ENCODE data around the gene ATXN2L.

The ATXN2L gene

GRCh38 chr16:28837672-28838557 is 15.1 kb downstream of the ATXN2L start:
- Histone ChIP-seq H3K9me3 (ENCODE audit: control insufficient read depth, low read length) (no peaks in the 10 kb centered on the region), H2BK5ac (ENCODE audit: low read depth, low read length, poor library complexity, severe bottlenecking) (no peak overlapping the region), H3K4me2 (ENCODE audit: low read length, poor library complexity, severe bottlenecking) (no peak overlapping the region), H3K23ac (ENCODE audit: low read length in 2 of 2) (no peak overlapping the region), H3K4me1 (ENCODE audit: control insufficient read depth, insufficient read depth, low read depth, low read length) (no peaks in the 10 kb centered on the region), H3K9ac (ENCODE audit: low read length) (peak overlapping the region; percentile 9), H3K79me1 (replicated peaks; ENCODE audit: low read length, poor library complexity, severe bottlenecking) (peaks cover 34% of the 10 kb centered on the region), H2BK120ac (ENCODE audit: low read depth, low read length) (no peak overlapping the region), H3K27me3 (ENCODE audit: control insufficient read depth in 1 of 2, insufficient read depth in 1 of 2, low read length in 2 of 2) (no peaks in the 10 kb centered on the region), H3K18ac (ENCODE audit: low read depth in 1 of 2, low read length in 2 of 2) (no peak overlapping the region), H2AK5ac (ENCODE audit: low read length, severe bottlenecking) (no peak overlapping the region), H3K4ac (ENCODE audit: low read depth in 1 of 2, low read length in 2 of 2) (no peak overlapping the region), H4K91ac (ENCODE audit: low read length) (no peak overlapping the region), H3K36me3 (ENCODE audit: control insufficient read depth in 1 of 2, insufficient read depth in 2 of 2, low read depth in 1 of 2, low read length in 2 of 2) (peaks cover 74 to 80% of the 10 kb centered on the region in 2 experiments), H2BK12ac (ENCODE audit: low read length in 2 of 2) (no peak overlapping the region), H3K4me3 (ENCODE audit: insufficient read depth in 1 of 2, low read depth in 1 of 2, low read length in 2 of 2) (no peak overlapping the region), H3K27ac (ENCODE audit: low read length, poor library complexity, severe bottlenecking) (no peak overlapping the region), H2AFZ (ENCODE audit: low read depth, low read length) (no peak overlapping the region), H3K14ac (ENCODE audit: low read length in 2 of 2) (no peak overlapping the region), H4K8ac (ENCODE audit: low read length) (no peak overlapping the region), H2BK15ac (ENCODE audit: low read depth, poor library complexity, severe bottlenecking) (no peak overlapping the region)
- WGBS, result 98% methylated on average over 7 of the region's 7 CpGs
- no peak for DNase-seq

- Histone ChIP-seq H3K9ac (ENCODE audit: low read length) (no peak overlapping the region), H3K18ac (ENCODE audit: low read depth in 1 of 2, low read length in 2 of 2) (no peak overlapping the region), H3K27ac (ENCODE audit: low read length, poor library complexity, severe bottlenecking) (no peak overlapping the region), H2BK5ac (ENCODE audit: low read depth, low read length, poor library complexity, severe bottlenecking) (no peak overlapping the region), H2AFZ (ENCODE audit: low read depth, low read length) (no peak overlapping the region), H3K36me3 (ENCODE audit: control insufficient read depth in 1 of 2, insufficient read depth in 2 of 2, low read depth in 1 of 2, low read length in 2 of 2) (peaks cover 73 to 80% of the 10 kb centered on the region in 2 experiments), H2BK15ac (ENCODE audit: low read depth, poor library complexity, severe bottlenecking) (no peak overlapping the region), H2AK5ac (ENCODE audit: low read length, severe bottlenecking) (no peak overlapping the region), H3K9me3 (ENCODE audit: control insufficient read depth, low read length) (no peaks in the 10 kb centered on the region), H3K27me3 (ENCODE audit: control insufficient read depth in 1 of 2, insufficient read depth in 1 of 2, low read length in 2 of 2) (no peaks in the 10 kb centered on the region), H3K4me2 (ENCODE audit: low read length, poor library complexity, severe bottlenecking) (no peak overlapping the region), H4K8ac (ENCODE audit: low read length) (peak overlapping the region; percentile 32), H3K4me3 (ENCODE audit: insufficient read depth in 1 of 2, low read depth in 1 of 2, low read length in 2 of 2) (no peak overlapping the region), H2BK12ac (ENCODE audit: low read length in 2 of 2) (no peak overlapping the region), H4K91ac (ENCODE audit: low read length) (no peak overlapping the region), H3K14ac (ENCODE audit: low read length in 2 of 2) (no peak overlapping the region), H3K79me1 (replicated peaks; ENCODE audit: low read length, poor library complexity, severe bottlenecking) (peaks cover 35% of the 10 kb centered on the region), H3K4ac (ENCODE audit: low read depth in 1 of 2, low read length in 2 of 2) (no peak overlapping the region), H3K4me1 (ENCODE audit: control insufficient read depth, insufficient read depth, low read depth, low read length) (no peaks in the 10 kb centered on the region), H2BK120ac (ENCODE audit: low read depth, low read length) (no peak overlapping the region), H3K23ac (ENCODE audit: low read length in 2 of 2) (no peak overlapping the region)
- DNase-seq, result no peak
- 100% methylated on average over 1 of the region's 1 CpG for WGBS
Observed at GRCh38 chr16:28838558-28838918, 15.7 kb downstream of the ATXN2L start.

GRCh38 chr16:28839004-28839639 is 16.3 kb downstream of the ATXN2L start:
- Histone ChIP-seq H3K4ac (ENCODE audit: low read depth in 1 of 2, low read length in 2 of 2) (no peak overlapping the region), H3K4me2 (ENCODE audit: low read length, poor library complexity, severe bottlenecking) (no peak overlapping the region), H2BK5ac (ENCODE audit: low read depth, low read length, poor library complexity, severe bottlenecking) (no peak overlapping the region), H3K27ac (ENCODE audit: low read length, poor library complexity, severe bottlenecking) (no peak overlapping the region), H4K91ac (ENCODE audit: low read length) (no peak overlapping the region), H3K23ac (ENCODE audit: low read length in 2 of 2) (no peak overlapping the region), H3K4me3 (ENCODE audit: insufficient read depth in 1 of 2, low read depth in 1 of 2, low read length in 2 of 2) (no peak overlapping the region), H3K4me1 (ENCODE audit: control insufficient read depth, insufficient read depth, low read depth, low read length) (no peaks in the 10 kb centered on the region), H3K9me3 (ENCODE audit: control insufficient read depth, low read length) (no peaks in the 10 kb centered on the region), H2BK120ac (ENCODE audit: low read depth, low read length) (no peak overlapping the region), H2BK15ac (ENCODE audit: low read depth, poor library complexity, severe bottlenecking) (no peak overlapping the region), H3K9ac (ENCODE audit: low read length) (no peak overlapping the region), H4K8ac (ENCODE audit: low read length) (peak overlapping the region; percentile 32), H3K27me3 (ENCODE audit: control insufficient read depth in 1 of 2, insufficient read depth in 1 of 2, low read length in 2 of 2) (no peaks in the 10 kb centered on the region), H3K79me1 (replicated peaks; ENCODE audit: low read length, poor library complexity, severe bottlenecking) (peaks cover 36% of the 10 kb centered on the region), H3K18ac (ENCODE audit: low read depth in 1 of 2, low read length in 2 of 2) (no peak overlapping the region), H3K14ac (ENCODE audit: low read length in 2 of 2) (no peak overlapping the region), H2AFZ (ENCODE audit: low read depth, low read length) (no peak overlapping the region), H2AK5ac (ENCODE audit: low read length, severe bottlenecking) (no peak overlapping the region), H3K36me3 (ENCODE audit: control insufficient read depth in 1 of 2, insufficient read depth in 2 of 2, low read depth in 1 of 2, low read length in 2 of 2) (peaks cover 74 to 80% of the 10 kb centered on the region in 2 experiments), H2BK12ac (ENCODE audit: low read length in 2 of 2) (no peak overlapping the region)
- no peak for DNase-seq
- WGBS, result 95% methylated on average over 14 of the region's 14 CpGs

DNA sequence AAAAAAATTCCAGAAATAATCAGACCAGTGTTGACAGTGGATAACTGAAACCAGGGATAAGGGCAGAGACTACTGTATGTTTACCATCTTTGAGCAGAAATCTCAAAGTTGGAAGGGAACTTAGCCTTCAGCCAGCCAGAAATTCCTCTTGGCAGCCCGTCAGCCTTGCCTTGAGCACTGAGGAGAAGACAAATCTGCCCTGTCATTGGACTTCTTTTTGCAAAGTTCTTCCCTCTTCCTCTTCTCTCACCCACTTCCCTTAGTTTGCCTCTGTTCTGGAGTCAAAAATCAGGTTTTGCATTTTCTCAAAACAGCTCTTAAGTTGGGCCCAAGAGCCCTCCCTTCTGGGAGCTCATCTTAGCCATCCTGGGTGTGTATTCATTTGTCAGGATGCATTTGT is 17.1 kb downstream of the ATXN2L start:
- no peak overlapping the region for H3K27ac ChIP-seq (ENCODE audit: low read length, poor library complexity, severe bottlenecking)
- no peak overlapping the region for H4K91ac ChIP-seq (ENCODE audit: low read length)
- no peak overlapping the region for H3K23ac ChIP-seq (ENCODE audit: low read length in 2 of 2)
- no peak overlapping the region for H3K4me2 ChIP-seq (ENCODE audit: low read length, poor library complexity, severe bottlenecking)
- H2BK120ac ChIP-seq (ENCODE audit: low read depth, low read length), result no peak overlapping the region
- H3K14ac ChIP-seq (ENCODE audit: low read length in 2 of 2), result no peak overlapping the region
- 50% methylated on average over 1 of the region's 1 CpG for WGBS
- peaks cover 74 to 80% of the 10 kb centered on the region in 2 experiments for H3K36me3 ChIP-seq (ENCODE audit: control insufficient read depth in 1 of 2, insufficient read depth in 2 of 2, low read depth in 1 of 2, low read length in 2 of 2)
- no peak for DNase-seq
- H2BK15ac ChIP-seq (ENCODE audit: low read depth, poor library complexity, severe bottlenecking), result no peak overlapping the region
- no peak overlapping the region for H2AK5ac ChIP-seq (ENCODE audit: low read length, severe bottlenecking)
- H2BK5ac ChIP-seq (ENCODE audit: low read depth, low read length, poor library complexity, severe bottlenecking), result no peak overlapping the region
- no peak overlapping the region for H3K4ac ChIP-seq (ENCODE audit: low read depth in 1 of 2, low read length in 2 of 2)
- no peak overlapping the region for H2BK12ac ChIP-seq (ENCODE audit: low read length in 2 of 2)
- peak overlapping the region; percentile 7 for H4K8ac ChIP-seq (ENCODE audit: low read length)
- H3K27me3 ChIP-seq (ENCODE audit: control insufficient read depth in 1 of 2, insufficient read depth in 1 of 2, low read length in 2 of 2), result no peaks in the 10 kb centered on the region
- H3K4me3 ChIP-seq (ENCODE audit: insufficient read depth in 1 of 2, low read depth in 1 of 2, low read length in 2 of 2), result no peak overlapping the region
- no peaks in the 10 kb centered on the region for H3K9me3 ChIP-seq (ENCODE audit: control insufficient read depth, low read length)
- H3K79me1 ChIP-seq (replicated peaks; ENCODE audit: low read length, poor library complexity, severe bottlenecking), result peaks cover 32% of the 10 kb centered on the region
- peaks cover 4% of the 10 kb centered on the region for H3K4me1 ChIP-seq (ENCODE audit: control insufficient read depth, insufficient read depth, low read depth, low read length)
- no peak overlapping the region for H3K9ac ChIP-seq (ENCODE audit: low read length)
- no peak overlapping the region for H3K18ac ChIP-seq (ENCODE audit: low read depth in 1 of 2, low read length in 2 of 2)
- no peak overlapping the region for H2AFZ ChIP-seq (ENCODE audit: low read depth, low read length)

Data from mesenchymal stem cell (in vitro differentiated cells and primary cell).